GM19455 (cell line): ENCODE measurements around the gene ABHD11.
"Not testable (repeated sequence)": the region's sequence is repeated elsewhere in the genome, so short reads cannot be mapped to it uniquely, and the experiment has no call there.

Experiments
- ATAC-seq: cut with Tn5 transposase; IDR thresholded peaks from one replicate; pipeline ENCODE4 v1.9.1; 2021; ENCODE audit not compliant: unreplicated experiment

Gene ABHD11

DNA sequence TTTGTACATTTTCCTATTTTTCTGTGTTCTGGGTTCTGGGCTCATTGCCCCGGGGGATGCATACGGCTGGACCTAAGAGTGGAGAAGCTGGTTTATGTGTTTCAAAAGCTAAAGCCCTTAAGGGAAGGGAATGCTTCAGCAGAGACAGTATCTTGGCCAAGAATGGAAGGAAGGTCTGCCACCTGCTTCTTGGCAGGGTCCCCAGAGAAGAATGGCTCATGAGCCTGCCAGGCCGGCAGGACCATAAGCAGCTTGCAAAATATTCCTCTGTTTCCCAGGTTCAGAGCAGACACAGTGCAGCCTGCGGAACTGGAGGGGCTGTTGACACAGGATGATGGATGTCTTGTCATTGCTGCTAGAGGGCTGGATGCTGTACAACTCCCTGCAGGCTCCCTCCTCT is 7.8 kb upstream of the ABHD11 start:
- no peak for ATAC-seq

GRCh38 chr7:73742753-73743641 is 4.4 kb upstream of the ABHD11 start:
- no peak for ATAC-seq

GRCh38 chr7:73742338-73742752 is 3.7 kb upstream of the ABHD11 start:
- ATAC-seq, result no peak

- ATAC-seq, result no peak
Measured at GRCh38 chr7:73741600-73741999, 3.0 kb upstream of the ABHD11 start.

GRCh38 chr7:73740771-73741170 is 2.2 kb upstream of the ABHD11 start:
- no peak for ATAC-seq

- no peak for ATAC-seq
Measured at GRCh38 chr7:73740212-73740611, 1.6 kb upstream of the ABHD11 start.

DNA sequence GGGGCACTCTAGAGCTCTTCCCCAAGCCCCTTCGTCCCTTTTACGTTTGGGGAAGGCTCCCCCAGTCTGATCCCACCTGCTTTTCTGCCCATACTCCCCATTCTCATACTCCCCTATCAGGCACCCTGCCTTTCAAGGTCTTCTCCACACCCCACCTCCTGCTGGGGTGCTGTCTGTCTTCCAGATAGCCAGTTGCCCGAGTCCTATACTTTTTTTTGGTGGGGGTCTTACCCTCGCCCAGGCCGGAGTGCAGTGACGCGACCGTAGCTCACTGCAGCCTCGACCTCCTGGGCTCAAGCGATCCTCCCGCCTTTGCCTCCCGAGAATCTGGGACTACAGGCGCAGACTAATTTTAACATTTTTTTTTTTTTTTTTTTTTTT is 775 bp upstream of the ABHD11 start:
- no peak for ATAC-seq

DNA sequence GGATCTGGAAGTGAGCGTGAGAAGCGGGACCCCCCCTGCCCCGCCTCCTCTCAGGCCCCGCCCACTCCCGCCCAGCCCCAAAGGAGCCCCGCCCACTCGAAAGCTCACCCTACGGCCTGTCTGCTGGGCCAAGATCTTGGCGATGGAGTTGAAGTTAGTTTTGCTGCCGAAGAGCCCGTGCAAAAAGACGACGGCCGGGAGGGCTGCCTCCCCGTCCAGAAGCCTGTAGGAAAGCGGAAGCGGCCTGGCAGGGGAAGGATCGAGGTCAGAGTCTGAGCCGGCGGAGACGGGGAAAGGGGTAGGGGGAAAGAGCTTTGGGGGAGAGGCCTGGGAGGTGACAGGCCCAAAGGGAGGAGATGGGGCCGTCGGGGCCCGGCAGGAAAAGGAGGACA is 386 bp downstream of the ABHD11 start:
- ATAC-seq, result peak; percentile 21

GRCh38 chr7:73737491-73738219 is 947 bp downstream of the ABHD11 start:
- no peak for ATAC-seq

DNA sequence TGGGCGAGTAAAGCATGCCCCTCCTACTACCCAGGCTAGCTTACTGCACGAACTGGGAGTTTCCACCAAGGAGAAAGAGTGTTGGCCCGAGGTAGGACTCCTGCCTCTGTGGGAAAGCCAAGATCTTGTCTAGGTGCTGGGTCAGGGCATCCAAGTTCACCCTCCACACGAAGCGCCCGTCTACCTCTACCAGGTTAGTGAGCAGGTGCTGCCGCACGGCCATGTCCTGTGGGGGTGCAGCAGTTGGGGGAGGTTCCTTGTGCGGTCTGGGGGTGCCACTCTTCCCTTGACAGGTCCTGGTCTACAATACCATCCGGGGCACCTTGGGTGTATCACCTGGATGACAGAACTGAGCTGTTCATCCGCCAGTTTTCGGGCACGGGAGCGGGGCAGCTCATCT is 1.7 kb downstream of the ABHD11 start:
- no peak for ATAC-seq

DNA sequence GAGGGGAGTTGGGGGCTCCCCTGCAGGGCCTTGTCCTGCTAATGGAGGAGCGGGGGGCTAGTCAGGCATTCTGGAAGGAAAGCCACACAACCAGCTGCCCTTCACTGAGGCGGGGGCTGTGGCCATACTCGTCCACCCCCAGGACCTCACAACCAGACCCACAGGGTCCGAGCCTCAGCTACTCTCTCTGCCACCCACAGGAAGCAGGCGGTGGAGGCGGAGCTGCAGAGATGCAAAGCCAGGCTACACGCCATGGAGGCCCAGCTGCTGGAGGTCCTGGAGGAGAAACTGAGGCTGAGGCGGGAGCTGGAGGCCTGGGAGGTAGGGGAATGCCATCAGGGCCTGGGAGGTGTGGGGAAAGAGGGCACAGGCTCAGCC is 3.1 kb downstream of the ABHD11 start:
- ATAC-seq, result no peak

DNA sequence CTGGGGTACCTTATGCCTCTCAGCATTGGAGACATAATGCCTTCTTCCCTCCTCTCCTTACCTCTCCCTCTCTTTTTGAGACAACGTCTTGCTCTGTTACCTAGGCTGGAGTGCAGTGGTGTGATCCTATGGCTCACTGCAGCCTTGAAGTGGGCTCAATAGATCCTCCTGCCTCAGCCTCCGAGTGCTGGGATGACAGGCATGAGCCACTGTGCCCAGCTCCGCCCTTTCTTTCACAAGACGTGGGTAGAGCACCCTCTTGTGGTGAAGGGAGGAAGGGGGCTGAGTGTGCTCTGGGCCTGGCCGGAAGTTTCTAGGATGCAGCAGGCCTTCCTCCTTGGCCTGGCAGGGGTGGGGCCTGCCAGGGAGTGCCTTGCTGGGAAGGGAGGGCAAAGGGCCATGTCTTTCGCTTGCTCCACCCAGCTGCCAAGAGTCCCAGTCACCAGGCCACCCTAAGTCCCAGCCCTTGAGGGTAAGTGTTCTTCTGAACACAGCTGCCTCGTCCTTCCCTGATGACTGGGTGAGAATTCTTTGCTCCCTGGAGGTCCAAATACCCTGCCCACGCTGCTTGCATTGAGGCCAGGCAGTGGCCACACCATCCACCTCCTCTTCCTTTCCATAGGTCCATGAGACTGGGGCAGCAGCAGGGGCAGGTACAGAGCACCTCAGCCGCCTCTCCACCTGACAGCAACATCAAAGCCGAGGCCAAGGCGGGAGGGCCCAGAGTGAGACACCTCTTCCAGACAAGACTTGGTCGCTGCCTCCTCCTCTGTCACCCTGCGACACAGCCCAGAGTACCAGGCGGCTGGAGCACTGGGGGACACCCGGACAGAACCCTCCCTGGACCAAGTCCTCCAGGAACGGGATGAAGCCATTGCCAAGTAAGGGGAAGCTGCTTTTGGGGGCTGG is 3.7 kb downstream of the ABHD11 start:
- no peak for ATAC-seq

DNA sequence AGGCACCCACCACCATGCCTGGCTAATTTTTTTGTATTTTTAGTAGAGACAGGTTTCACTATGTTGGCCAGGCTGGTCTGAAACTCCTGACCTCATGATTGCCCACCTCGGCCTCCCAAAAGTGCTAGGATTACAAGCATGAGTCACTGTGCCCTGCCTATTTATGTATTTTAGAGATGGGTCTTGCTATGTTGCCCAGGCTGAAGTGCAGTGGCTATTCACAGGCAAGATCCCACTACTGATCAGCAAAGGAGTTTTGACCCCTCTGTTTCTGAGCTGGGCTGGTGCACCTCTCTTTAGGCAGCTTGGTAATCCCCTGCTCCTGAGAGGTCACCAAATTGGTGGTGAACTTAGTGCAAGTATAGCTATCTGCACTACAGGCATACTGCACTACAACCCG is 6.2 kb downstream of the ABHD11 start:
- no peak for ATAC-seq

- no peak for ATAC-seq
Measured at GRCh38 chr7:73730485-73730884, 8.1 kb downstream of the ABHD11 start.

DNA sequence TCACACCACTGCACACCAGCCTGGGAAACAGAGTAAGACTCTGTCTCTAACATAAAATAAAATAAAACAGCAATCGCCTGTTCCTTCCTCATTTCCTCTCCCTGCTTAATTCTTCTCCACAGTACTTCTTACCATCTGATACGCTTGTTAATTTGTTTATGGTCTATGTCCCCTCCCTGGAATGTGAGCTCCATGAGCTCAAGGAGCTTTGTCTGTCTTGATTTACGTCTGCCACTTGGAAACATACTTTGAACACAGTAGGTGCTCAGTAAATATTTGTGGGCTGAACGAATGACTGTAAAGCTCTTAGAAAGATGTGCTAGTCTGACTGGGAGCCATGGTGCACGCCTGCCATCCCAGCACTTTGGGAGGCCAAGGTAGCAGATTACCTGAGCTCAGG is 10.1 kb downstream of the ABHD11 start:
- ATAC-seq, result no peak

- ATAC-seq, result no peak
Measured at GRCh38 chr7:73727952-73728351, 10.7 kb downstream of the ABHD11 start.

GRCh38 chr7:73726083-73726466 is 12.5 kb downstream of the ABHD11 start:
- no peak for ATAC-seq

GRCh38 chr7:73723813-73724212 is 14.8 kb downstream of the ABHD11 start:
- ATAC-seq, result no peak

DNA sequence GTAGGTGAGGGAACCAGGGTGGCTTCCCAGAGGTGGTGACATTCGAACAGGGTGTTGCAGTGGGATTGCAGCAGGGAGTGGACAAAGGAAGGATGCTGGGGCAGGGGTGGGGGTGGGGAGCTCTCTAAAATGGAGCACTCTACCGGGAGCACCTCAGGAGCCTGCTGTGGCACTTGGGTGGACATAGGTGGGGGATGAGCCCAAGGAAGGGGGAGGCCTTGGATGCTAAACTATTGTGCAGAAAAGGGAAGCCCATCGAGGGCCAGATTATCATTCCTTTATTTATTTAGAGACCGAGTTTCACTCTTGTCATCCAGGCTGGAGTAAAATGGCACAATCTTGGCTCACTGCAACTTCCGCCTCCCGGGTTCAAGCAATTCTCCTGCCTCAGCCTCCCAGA is 15.8 kb downstream of the ABHD11 start:
- no peak for ATAC-seq

- ATAC-seq, result not testable (repeated sequence)
Measured at GRCh38 chr7:73722182-73722581, 16.4 kb downstream of the ABHD11 start.

DNA sequence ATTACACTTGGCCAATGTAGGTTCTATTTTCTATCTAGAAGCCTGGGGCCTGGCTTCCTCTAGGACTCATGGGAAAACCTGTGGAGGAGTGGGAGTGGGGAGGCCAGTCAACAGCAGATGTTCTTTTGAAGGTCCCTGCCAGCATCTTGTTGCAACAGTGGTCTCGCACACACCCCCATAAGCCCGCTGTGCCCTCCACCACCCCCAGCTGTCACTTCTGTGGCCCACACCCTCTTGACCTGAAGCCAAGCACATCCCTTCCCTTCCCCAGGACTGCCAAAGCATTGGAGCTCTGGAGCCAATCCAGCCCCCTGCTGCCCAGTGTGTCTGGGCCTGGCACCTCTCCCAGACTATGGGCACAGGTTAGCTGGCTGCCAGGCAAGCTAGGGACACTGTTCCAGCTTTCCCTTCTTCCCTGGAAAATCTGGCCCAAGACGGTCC is 17.2 kb downstream of the ABHD11 start:
- ATAC-seq, result no peak
